ENCODE measurements around the gene CCDC7. TPM values are rescaled to one million over a fixed set of nuclear protein-coding genes. Genes with fewer than 3 reads are reported as not detected.
"Not testable (repeated sequence)": the region's sequence is repeated elsewhere in the genome, so short reads cannot be mapped to it uniquely, and the experiment has no call there.

CCDC7 gene
- total RNA-seq, 4 donors from 2014 or later = 15.1 to 72.3 (median 22.6) TPM

- Histone ChIP-seq H3K4me1 (no peaks in the 10 kb centered on the region), H3K9me3 (no peaks in the 10 kb centered on the region), H3K4me3 (no peak overlapping the region), H3K27ac (replicated peaks in 1 of 4) (no peak overlapping the region), H3K36me3 (peaks cover 21 to 40% (median 35%) of the 10 kb centered on the region in 4 donors), H3K27me3 (no peaks in the 10 kb centered on the region)
- no peak for TF ChIP-seq EP300 (IDR thresholded peaks at IDR 0.05)
- TF ChIP-seq POLR2A (IDR thresholded peaks at IDR 0.05; ENCODE audit: low read depth) = no peak
- 92% methylated on average over 2 of the region's 2 CpGs for WGBS
- intact Hi-C loops (cut with DNase I) = no loop called here
- DNase-seq (ENCODE audit: extremely low spot score) = no peak
These were observed 448.1 kb downstream of the CCDC7 start for GRCh38 chr10:32893916-32894664.

- H3K27me3 ChIP-seq; H3K27ac ChIP-seq (replicated peaks in 1 of 4); DNase-seq (ENCODE audit: extremely low spot score); H3K4me3 ChIP-seq; H3K9me3 ChIP-seq; intact Hi-C loops (cut with DNase I); H3K4me1 ChIP-seq: not testable (repeated sequence)
- TF ChIP-seq POLR2AphosphoS5 (IDR thresholded peaks at IDR 0.05) = peak in 1 of 2 donors; percentile 52
- H3K36me3 ChIP-seq = peaks cover 21 to 51% (median 47%) of the 10 kb centered on the region in 4 donors
- WGBS = 93% methylated on average over 7 of the region's 7 CpGs
These were observed 449.4 kb downstream of the CCDC7 start for GRCh38 chr10:32895200-32895968.

GRCh38 chr10:32901815-32902214 lies 455.9 kb downstream of the CCDC7 start:
- no peaks in the 10 kb centered on the region for H3K27me3 ChIP-seq
- intact Hi-C loops (cut with DNase I) = loop anchor here (10.0 kb wide), 1 partner anchor 103 kb away; no protein-coding TSS in a partner anchor
- no peaks in the 10 kb centered on the region for H3K4me1 ChIP-seq
- 90% methylated on average over 9 of the region's 9 CpGs for WGBS
- H3K4me3 ChIP-seq = no peak overlapping the region
- TF ChIP-seq POLR2A (IDR thresholded peaks at IDR 0.05; ENCODE audit: low read depth) (no peak), EP300 (IDR thresholded peaks at IDR 0.05) (no peak), CTCF (IDR thresholded peaks at IDR 0.05) (no peak), POLR2AphosphoS5 (IDR thresholded peaks at IDR 0.05) (peak in 1 of 2 donors; percentile 19)
- no peaks in the 10 kb centered on the region for H3K9me3 ChIP-seq
- no peak for DNase-seq (ENCODE audit: extremely low spot score)
- peaks cover 24 to 79% (median 58%) of the 10 kb centered on the region in 4 donors for H3K36me3 ChIP-seq
- no peak overlapping the region for H3K27ac ChIP-seq (replicated peaks in 1 of 4)

- WGBS = 93% methylated on average over 3 of the region's 3 CpGs
- Histone ChIP-seq H3K27ac (replicated peaks in 1 of 4) (no peak overlapping the region), H3K36me3 (peaks cover 23 to 82% (median 49%) of the 10 kb centered on the region in 4 donors), H3K4me1 (no peaks in the 10 kb centered on the region), H3K9me3 (no peaks in the 10 kb centered on the region), H3K4me3 (no peak overlapping the region), H3K27me3 (no peaks in the 10 kb centered on the region)
- intact Hi-C loops (cut with DNase I) = loop anchor here (10.0 kb wide), 1 partner anchor 99 kb away; no protein-coding TSS in a partner anchor
- DNase-seq (ENCODE audit: extremely low spot score) = no peak
- no peak for TF ChIP-seq EP300 (IDR thresholded peaks at IDR 0.05)
- TF ChIP-seq CTCF (IDR thresholded peaks at IDR 0.05) = no peak
- TF ChIP-seq POLR2AphosphoS5 (IDR thresholded peaks at IDR 0.05) = peak in 1 of 2 donors; percentile 11
These were observed 459.5 kb downstream of the CCDC7 start for GRCh38 chr10:32905466-32905865.

- WGBS = 75% methylated on average over 4 of the region's 4 CpGs
- Histone ChIP-seq H3K4me1 (peaks cover 0 to 3% (median 0%) of the 10 kb centered on the region in 4 donors), H3K9me3 (no peaks in the 10 kb centered on the region), H3K36me3 (peaks cover 32 to 90% (median 57%) of the 10 kb centered on the region in 4 donors), H3K27ac (replicated peaks in 1 of 4) (no peak overlapping the region), H3K4me3 (no peak overlapping the region), H3K27me3 (no peaks in the 10 kb centered on the region)
- TF ChIP-seq CTCF (IDR thresholded peaks at IDR 0.05) (no peak), EP300 (IDR thresholded peaks at IDR 0.05) (no peak), POLR2AphosphoS5 (IDR thresholded peaks at IDR 0.05) (no peak), POLR2A (IDR thresholded peaks at IDR 0.05; ENCODE audit: low read depth) (no peak)
- intact Hi-C loops (cut with DNase I) = loop anchor here (10.0 kb wide), 1 partner anchor 98 kb away; no protein-coding TSS in a partner anchor
- DNase-seq (ENCODE audit: extremely low spot score) = no peak
These were observed 460.7 kb downstream of the CCDC7 start for GRCh38 chr10:32906595-32906994.

All from esophagus muscularis mucosa (tissue), 4 donors.